GM12801 (cell line): ENCODE data around the gene TXNL4A.

Experiments used
- TF ChIP-seq, protein P1 (sequence below): IDR thresholded peaks from one replicate; pipeline ENCODE4 v1.5.1; 2011; ENCODE audit warnings: control low read depth; ENCODE audit not compliant: insufficient read length; ENCODE audit errors: extremely low read depth

The TXNL4A gene

DNA sequence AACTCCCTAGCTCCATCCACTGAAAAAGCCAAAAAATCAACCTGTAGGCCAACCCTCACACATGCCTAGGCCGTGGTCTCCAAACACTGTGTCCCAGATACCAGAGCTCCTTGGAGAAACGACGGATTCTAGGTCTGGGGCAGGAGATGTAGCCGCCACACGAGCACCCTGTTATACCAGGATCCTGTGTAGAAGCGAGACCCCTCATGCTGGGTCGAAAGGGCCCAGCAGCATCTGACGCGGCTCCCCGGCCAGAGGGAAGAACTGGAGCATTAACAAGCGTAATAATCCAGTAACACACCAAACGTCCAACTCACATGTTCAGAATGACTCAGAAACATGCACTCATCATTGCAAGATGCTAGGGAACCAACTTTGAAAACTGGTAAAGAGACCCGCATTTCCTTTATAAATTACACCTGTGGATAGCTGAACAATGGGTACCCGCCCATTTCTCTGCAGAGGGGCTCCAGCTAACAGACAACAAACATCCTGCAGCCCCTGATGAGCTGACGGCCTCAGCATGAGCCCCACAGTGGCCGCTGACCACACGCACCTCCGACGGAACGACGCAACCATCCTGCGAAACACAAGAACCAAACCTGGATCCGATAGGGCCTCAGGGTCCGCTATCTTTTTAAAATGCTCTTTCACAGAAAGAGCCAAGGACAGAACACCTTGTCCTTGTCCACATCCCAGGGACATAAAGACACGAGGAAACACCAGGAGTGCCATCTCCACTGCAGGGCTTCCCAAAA lies 51.1 kb downstream of the TXNL4A start:
- TF ChIP-seq, protein P1, sequence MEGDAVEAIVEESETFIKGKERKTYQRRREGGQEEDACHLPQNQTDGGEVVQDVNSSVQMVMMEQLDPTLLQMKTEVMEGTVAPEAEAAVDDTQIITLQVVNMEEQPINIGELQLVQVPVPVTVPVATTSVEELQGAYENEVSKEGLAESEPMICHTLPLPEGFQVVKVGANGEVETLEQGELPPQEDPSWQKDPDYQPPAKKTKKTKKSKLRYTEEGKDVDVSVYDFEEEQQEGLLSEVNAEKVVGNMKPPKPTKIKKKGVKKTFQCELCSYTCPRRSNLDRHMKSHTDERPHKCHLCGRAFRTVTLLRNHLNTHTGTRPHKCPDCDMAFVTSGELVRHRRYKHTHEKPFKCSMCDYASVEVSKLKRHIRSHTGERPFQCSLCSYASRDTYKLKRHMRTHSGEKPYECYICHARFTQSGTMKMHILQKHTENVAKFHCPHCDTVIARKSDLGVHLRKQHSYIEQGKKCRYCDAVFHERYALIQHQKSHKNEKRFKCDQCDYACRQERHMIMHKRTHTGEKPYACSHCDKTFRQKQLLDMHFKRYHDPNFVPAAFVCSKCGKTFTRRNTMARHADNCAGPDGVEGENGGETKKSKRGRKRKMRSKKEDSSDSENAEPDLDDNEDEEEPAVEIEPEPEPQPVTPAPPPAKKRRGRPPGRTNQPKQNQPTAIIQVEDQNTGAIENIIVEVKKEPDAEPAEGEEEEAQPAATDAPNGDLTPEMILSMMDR, result no peak

DNA sequence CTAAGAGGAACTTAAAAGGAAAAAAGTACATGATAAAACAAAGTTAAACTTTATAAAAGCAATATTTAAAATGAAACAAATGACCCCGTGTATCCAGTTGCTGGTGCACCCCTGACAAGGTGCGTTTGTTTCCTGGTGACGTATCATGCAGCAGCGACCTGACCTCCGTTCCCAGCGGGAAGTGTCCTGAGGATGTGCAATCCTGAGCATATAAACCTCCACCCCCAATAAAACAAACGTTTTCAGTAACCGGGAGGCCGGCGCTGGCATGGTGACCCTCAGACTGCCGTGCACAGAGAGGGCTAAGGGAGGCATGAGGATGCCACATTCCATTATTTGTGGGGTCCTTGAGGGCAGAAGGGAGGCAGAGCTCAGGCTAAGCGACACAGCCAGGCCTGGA lies 51.7 kb downstream of the TXNL4A start:
- TF ChIP-seq, protein P1, result no peak

DNA sequence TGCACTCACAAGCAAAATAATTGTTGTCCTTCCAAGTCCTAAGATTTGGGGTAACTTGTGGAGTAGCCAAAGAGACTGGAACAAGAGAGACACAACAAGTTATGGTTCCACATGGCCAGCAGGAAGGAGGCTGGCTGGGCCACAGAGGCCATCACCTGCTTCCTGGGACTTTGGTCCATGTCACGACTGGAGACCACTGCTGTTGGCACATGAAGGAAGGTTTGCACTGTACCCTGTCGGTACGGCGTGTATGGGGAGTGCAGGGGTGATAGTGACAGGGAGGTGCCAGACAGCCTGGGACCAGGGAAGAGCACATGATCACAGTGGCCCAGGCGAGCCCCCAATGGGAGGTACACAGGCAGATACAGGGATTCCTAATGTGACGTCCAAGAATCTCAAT lies 52.4 kb downstream of the TXNL4A start:
- TF ChIP-seq, protein P1, result no peak

DNA sequence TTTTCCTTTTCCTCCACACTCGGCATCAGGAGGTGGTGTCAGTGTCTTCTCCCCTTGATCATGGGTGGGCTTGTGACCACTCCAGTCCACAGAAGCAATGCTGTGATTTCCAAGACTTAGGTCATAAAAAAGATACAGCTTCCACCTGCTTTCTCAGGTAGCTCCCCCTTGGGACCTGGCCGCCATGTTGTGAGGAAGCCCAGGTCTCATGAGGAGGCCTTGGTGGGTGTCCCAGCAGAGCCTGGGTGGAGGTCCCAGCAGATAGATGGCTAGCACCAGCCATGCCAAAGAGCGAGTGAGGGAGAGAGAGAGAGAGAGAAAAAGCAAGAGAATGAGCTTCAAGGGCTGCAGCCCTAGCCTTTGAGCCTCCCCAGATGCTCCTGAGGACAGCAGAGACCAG lies 52.9 kb downstream of the TXNL4A start:
- TF ChIP-seq, protein P1, result no peak

DNA sequence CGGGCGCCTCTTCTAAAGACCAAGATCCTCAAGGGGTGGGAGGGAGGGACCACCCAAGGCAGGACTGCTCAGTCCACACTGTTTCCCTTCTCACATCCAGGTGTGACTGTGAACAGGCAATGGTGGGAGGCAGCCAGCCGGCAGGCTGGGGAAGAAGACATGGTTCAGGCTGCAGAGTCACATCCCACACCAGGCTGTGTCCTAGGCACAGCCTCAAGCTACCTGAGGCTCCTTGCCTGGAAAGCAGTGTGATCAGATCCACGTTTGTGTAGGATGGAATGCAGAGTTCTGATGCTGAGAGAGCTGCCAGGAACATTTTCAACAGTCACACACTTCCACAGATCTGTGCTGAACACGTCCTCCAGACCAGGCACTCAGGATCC lies 53.3 kb downstream of the TXNL4A start:
- TF ChIP-seq, protein P1, result no peak

DNA sequence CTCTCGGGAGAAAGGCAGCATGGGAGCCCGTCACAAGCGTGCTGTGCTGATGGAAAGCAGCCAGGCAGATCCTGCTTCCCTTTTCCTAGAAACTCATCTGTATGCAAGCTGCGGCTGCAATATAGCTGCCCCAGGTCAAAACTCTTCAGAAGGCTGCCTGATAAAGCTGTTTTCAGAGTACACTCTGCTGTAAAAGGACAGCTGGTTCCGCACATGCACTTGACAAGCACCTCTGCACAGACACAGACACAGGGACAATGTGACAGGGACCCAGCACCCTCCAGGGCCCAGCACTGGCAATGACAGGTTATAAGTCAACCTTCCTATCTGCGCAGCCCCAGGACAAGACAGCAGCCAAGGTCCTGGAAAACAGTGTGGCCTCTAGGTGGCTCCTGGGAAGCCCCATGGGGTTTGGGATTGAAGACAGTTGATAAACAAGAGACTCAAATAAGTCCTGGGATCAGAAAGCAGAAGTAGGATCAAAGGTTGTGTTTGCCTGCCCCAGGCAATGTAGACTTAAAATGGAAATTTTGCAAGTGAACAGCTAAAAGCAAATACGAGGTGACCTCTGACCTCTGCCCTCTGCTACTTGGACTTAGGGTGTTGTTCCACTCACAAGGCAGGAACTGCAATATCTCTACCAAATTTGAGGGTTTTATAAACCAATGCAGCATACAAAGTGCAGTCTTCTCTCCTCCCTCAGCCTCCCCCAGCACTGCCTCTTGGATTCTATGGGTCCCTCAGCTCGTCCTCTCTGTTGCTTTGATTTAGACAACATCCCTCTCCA lies 53.9 kb downstream of the TXNL4A start:
- TF ChIP-seq, protein P1, result no peak

DNA sequence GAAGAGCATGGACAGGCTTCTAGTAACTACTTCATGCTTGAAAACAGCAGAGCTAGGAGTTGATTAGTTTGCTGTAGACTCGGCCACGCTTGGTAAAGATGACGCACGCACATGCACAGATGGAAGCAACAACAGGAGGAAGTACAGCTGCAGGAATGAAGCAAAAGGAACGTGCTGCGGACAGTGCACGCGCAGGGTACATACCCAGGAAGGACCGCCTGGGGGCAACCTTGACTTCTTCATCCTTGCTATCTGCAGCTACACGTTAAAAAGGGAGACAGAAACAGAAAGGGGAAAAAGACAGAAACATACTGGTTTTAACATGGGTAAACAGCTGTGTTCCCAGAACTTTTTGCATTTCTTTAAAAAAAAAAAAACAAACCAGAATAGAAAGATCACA lies 54.6 kb downstream of the TXNL4A start:
- TF ChIP-seq, protein P1, result no peak
